Activated naive CD8-positive, alpha-beta T cell treated with anti-CD3 and anti-CD28 coated beads for 36 hours (primary cell): ENCODE data around the gene BMP7. TPM values are rescaled to one million over a fixed set of nuclear protein-coding genes. Genes with fewer than 3 reads are reported as not detected.

Experiments used
- DNase-seq: peaks from one replicate; pipeline ENCODE4 v3.0.0; 2021
- H3K27ac Mint-ChIP-seq: one replicate; pipeline ENCODE4 v1.8.0; 2022; ENCODE audit warnings: mild to moderate bottlenecking, moderate library complexity, mixed read lengths
- H3K27me3 Mint-ChIP-seq: one replicate; pipeline ENCODE4 v1.8.0; 2022; ENCODE audit warnings: mild to moderate bottlenecking, mixed read lengths
- H3K36me3 Mint-ChIP-seq: one replicate; pipeline ENCODE4 v1.8.0; 2021; ENCODE audit warnings: mild to moderate bottlenecking, mixed read lengths
- H3K4me1 Mint-ChIP-seq: one replicate; pipeline ENCODE4 v1.8.0; 2021; ENCODE audit warnings: mixed read lengths
- H3K4me3 Mint-ChIP-seq: one replicate; pipeline ENCODE4 v1.8.0; 2022; ENCODE audit warnings: mild to moderate bottlenecking, moderate library complexity, mixed read lengths
- H3K9me3 Mint-ChIP-seq: one replicate; pipeline ENCODE4 v1.8.0; 2022; ENCODE audit warnings: mixed read lengths
- total RNA-seq, 2 experiments: library from RNA; stranded (reverse); gene quantifications; one replicate each; pipeline ENCODE4 v1.2.3, GENCODE V29; 2021

The BMP7 gene
- total RNA-seq, 2 experiments from 2014 or later: not detected

GRCh38 chr20:57263801-57264792, 2.3 kb downstream of the BMP7 start:
- Mint-ChIP-seq H3K27ac (no peak overlapping the region), H3K4me3 (no peak overlapping the region), H3K27me3 (peaks cover 91% of the 10 kb centered on the region), H3K4me1 (peaks cover 7% of the 10 kb centered on the region), H3K9me3 (no peaks in the 10 kb centered on the region), H3K36me3 (no peaks in the 10 kb centered on the region)
- peak; percentile 8 for DNase-seq

GRCh38 chr20:57262784-57263609, 3.4 kb downstream of the BMP7 start:
- H3K4me3 Mint-ChIP-seq: no peak overlapping the region
- H3K36me3 Mint-ChIP-seq: no peaks in the 10 kb centered on the region
- H3K9me3 Mint-ChIP-seq: no peaks in the 10 kb centered on the region
- peaks cover 90% of the 10 kb centered on the region for H3K27me3 Mint-ChIP-seq
- DNase-seq: no peak
- H3K27ac Mint-ChIP-seq: no peak overlapping the region
- H3K4me1 Mint-ChIP-seq: peaks cover 7% of the 10 kb centered on the region

GRCh38 chr20:57262301-57262700, 4.1 kb downstream of the BMP7 start:
- Mint-ChIP-seq H3K4me3 (no peak overlapping the region), H3K36me3 (no peaks in the 10 kb centered on the region), H3K27me3 (peaks cover 90% of the 10 kb centered on the region), H3K27ac (no peak overlapping the region), H3K9me3 (no peaks in the 10 kb centered on the region), H3K4me1 (peaks cover 7% of the 10 kb centered on the region)
- DNase-seq: no peak

- Mint-ChIP-seq H3K4me3 (no peak overlapping the region), H3K9me3 (no peaks in the 10 kb centered on the region), H3K36me3 (no peaks in the 10 kb centered on the region), H3K27ac (no peak overlapping the region), H3K4me1 (peaks cover 5% of the 10 kb centered on the region), H3K27me3 (peaks cover 83% of the 10 kb centered on the region)
- DNase-seq: no peak
Measured at GRCh38 chr20:57261457-57262251, 4.8 kb downstream of the BMP7 start.

GRCh38 chr20:57260934-57261333, 5.5 kb downstream of the BMP7 start:
- Mint-ChIP-seq H3K4me3 (no peak overlapping the region), H3K27me3 (peaks cover 86% of the 10 kb centered on the region)

GRCh38 chr20:57259938-57260921, 6.2 kb downstream of the BMP7 start:
- H3K36me3 Mint-ChIP-seq: no peaks in the 10 kb centered on the region
- no peak for DNase-seq
- peaks cover 79% of the 10 kb centered on the region for H3K27me3 Mint-ChIP-seq
- no peaks in the 10 kb centered on the region for H3K9me3 Mint-ChIP-seq
- no peak overlapping the region for H3K27ac Mint-ChIP-seq
- no peak overlapping the region for H3K4me3 Mint-ChIP-seq
- peaks cover 5% of the 10 kb centered on the region for H3K4me1 Mint-ChIP-seq

More at GRCh38 chr20:57260934-57261333, 5.5 kb downstream of the BMP7 start:
- Mint-ChIP-seq H3K36me3 (no peaks in the 10 kb centered on the region), H3K4me1 (peaks cover 5% of the 10 kb centered on the region), H3K27ac (no peak overlapping the region), H3K9me3 (no peaks in the 10 kb centered on the region)
- no peak for DNase-seq

- no peaks in the 10 kb centered on the region for H3K36me3 Mint-ChIP-seq
- H3K27me3 Mint-ChIP-seq: peaks cover 70% of the 10 kb centered on the region
- no peaks in the 10 kb centered on the region for H3K9me3 Mint-ChIP-seq
- H3K4me3 Mint-ChIP-seq: no peak overlapping the region
- H3K4me1 Mint-ChIP-seq: peaks cover 5% of the 10 kb centered on the region
- no peak for DNase-seq
- H3K27ac Mint-ChIP-seq: no peak overlapping the region
Measured at GRCh38 chr20:57259121-57259937, 7.1 kb downstream of the BMP7 start.

- Mint-ChIP-seq H3K36me3 (no peaks in the 10 kb centered on the region), H3K4me3 (no peak overlapping the region), H3K27ac (no peak overlapping the region), H3K9me3 (no peaks in the 10 kb centered on the region), H3K4me1 (no peaks in the 10 kb centered on the region), H3K27me3 (peaks cover 55% of the 10 kb centered on the region)
- DNase-seq: no peak
Measured at GRCh38 chr20:57257701-57258453, 8.6 kb downstream of the BMP7 start.

GRCh38 chr20:57256908-57257307, 9.5 kb downstream of the BMP7 start:
- H3K27ac Mint-ChIP-seq: no peak overlapping the region
- H3K4me1 Mint-ChIP-seq: no peaks in the 10 kb centered on the region
- H3K27me3 Mint-ChIP-seq: peaks cover 49% of the 10 kb centered on the region
- no peak for DNase-seq
- H3K9me3 Mint-ChIP-seq: no peaks in the 10 kb centered on the region
- H3K36me3 Mint-ChIP-seq: no peaks in the 10 kb centered on the region
- no peak overlapping the region for H3K4me3 Mint-ChIP-seq

GRCh38 chr20:57256205-57256604, 10.2 kb downstream of the BMP7 start:
- no peak overlapping the region for H3K4me3 Mint-ChIP-seq
- H3K4me1 Mint-ChIP-seq: peaks cover 2% of the 10 kb centered on the region
- H3K27ac Mint-ChIP-seq: no peak overlapping the region
- H3K36me3 Mint-ChIP-seq: no peaks in the 10 kb centered on the region
- H3K9me3 Mint-ChIP-seq: no peaks in the 10 kb centered on the region
- H3K27me3 Mint-ChIP-seq: peaks cover 47% of the 10 kb centered on the region
- no peak for DNase-seq

GRCh38 chr20:57255183-57255582, 11.3 kb downstream of the BMP7 start:
- Mint-ChIP-seq H3K27me3 (peaks cover 39% of the 10 kb centered on the region), H3K27ac (no peak overlapping the region), H3K36me3 (no peaks in the 10 kb centered on the region), H3K4me1 (peaks cover 8% of the 10 kb centered on the region), H3K9me3 (no peaks in the 10 kb centered on the region), H3K4me3 (no peak overlapping the region)
- DNase-seq: no peak

- no peak for DNase-seq
- Mint-ChIP-seq H3K9me3 (no peaks in the 10 kb centered on the region), H3K27ac (no peak overlapping the region), H3K4me1 (peaks cover 8% of the 10 kb centered on the region), H3K4me3 (no peak overlapping the region), H3K27me3 (peaks cover 23% of the 10 kb centered on the region), H3K36me3 (no peaks in the 10 kb centered on the region)
Measured at GRCh38 chr20:57252559-57253162, 13.8 kb downstream of the BMP7 start.
